Myocyte (in vitro differentiated cells): ENCODE data around the gene DCAF8. TPM values are rescaled to one million over a fixed set of nuclear protein-coding genes. Genes with fewer than 3 reads are reported as not detected.

ENCODE experiments used
- DNase-seq: peaks from one replicate; pipeline ENCODE4 v3.0.0-alpha.2; 2012; ENCODE audit warnings: low read depth
- total RNA-seq: library from RNA; depleted of rRNA; stranded (reverse); fragments of >200 nt; gene quantifications from 2 replicates; pipeline ENCODE4 v1.2.3, GENCODE V29; 2014

Gene DCAF8
- total RNA-seq, 1 donor from 2014 or later = 96.9 TPM

- DNase-seq = no peak
These were observed 2.5 kb upstream of the DCAF8 start for GRCh38 chr1:160264795-160265307.

- DNase-seq = peak; percentile 82
These were observed 825 bp downstream of the DCAF8 start for GRCh38 chr1:160261556-160261892.

GRCh38 chr1:160260406-160261382 lies 1.7 kb downstream of the DCAF8 start:
- peak; percentile 77 for DNase-seq

GRCh38 chr1:160258177-160258798 lies 4.1 kb downstream of the DCAF8 start:
- no peak for DNase-seq

GRCh38 chr1:160257411-160258015 lies 4.8 kb downstream of the DCAF8 start:
- no peak for DNase-seq

- no peak for DNase-seq
These were observed 5.8 kb downstream of the DCAF8 start for GRCh38 chr1:160256396-160257046.

- DNase-seq = no peak
These were observed 6.5 kb downstream of the DCAF8 start for GRCh38 chr1:160255781-160256300.

- DNase-seq = peak; percentile 82
These were observed 10.4 kb downstream of the DCAF8 start for GRCh38 chr1:160251687-160252526.

- peak; percentile 66 for DNase-seq
These were observed 11.3 kb downstream of the DCAF8 start for GRCh38 chr1:160251011-160251410.

GRCh38 chr1:160247053-160247452 lies 15.3 kb downstream of the DCAF8 start:
- no peak for DNase-seq

- no peak for DNase-seq
These were observed 16.9 kb downstream of the DCAF8 start for GRCh38 chr1:160245434-160245833.

GRCh38 chr1:160244209-160244608 lies 18.1 kb downstream of the DCAF8 start:
- no peak for DNase-seq

- no peak for DNase-seq
These were observed 18.6 kb downstream of the DCAF8 start for GRCh38 chr1:160243767-160244166.

- DNase-seq = no peak
These were observed 22.6 kb downstream of the DCAF8 start for GRCh38 chr1:160239582-160240299.

GRCh38 chr1:160238408-160238807 lies 23.9 kb downstream of the DCAF8 start:
- no peak for DNase-seq

GRCh38 chr1:160237558-160237957 lies 24.8 kb downstream of the DCAF8 start:
- DNase-seq = no peak

GRCh38 chr1:160236806-160237205 lies 25.5 kb downstream of the DCAF8 start:
- no peak for DNase-seq

GRCh38 chr1:160232911-160233310 lies 29.4 kb downstream of the DCAF8 start:
- no peak for DNase-seq

- DNase-seq = no peak
These were observed 33.9 kb downstream of the DCAF8 start for GRCh38 chr1:160228431-160228830.

- DNase-seq = no peak
These were observed 34.8 kb downstream of the DCAF8 start for GRCh38 chr1:160227561-160227960.
